ENCODE data around the gene TECTB.

DNA sequence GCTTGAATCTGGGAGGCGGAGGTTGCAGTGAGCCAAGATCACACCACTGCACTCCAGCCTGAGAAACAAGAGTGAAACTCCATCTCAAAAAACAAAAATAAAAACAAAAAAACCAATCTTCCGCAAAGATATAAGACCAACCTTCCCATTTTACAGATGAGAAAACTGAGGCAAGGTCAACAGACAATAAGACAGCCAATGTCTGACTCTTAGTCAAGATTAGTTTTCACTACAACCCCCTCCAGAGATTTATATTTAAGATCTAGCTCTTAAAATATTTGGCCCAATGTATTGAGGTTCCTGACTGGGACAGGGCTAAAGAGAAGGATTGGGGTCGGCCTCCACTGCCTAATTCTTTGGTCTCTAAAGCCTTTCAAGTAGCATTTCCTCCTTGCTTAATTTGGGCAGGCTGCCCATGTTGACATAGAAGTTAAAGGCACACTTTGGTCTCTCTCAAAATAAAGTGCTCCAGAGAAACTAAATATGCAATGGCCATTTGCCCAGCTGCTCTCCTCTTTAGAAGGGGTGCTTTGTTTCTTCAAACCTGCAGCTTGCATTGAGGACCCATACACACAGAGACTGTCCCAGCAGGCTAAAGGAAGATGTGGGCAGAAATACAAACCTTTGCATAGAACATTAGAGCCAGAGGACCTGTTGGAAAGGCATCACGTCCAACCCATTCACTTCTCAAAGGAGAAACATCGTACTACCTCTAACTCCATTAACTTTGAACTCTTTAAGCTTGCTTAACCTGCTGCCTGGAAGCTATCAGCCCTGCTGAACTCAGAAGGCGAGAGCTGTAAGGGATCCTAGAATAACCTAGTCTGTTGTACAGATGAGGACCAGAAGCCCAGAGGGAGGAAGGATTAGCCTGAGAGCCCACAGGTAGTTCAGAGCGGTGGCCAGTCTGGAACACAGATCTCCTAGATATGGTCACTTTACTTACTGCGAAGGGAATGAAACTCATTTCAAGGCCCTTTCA, 3.9 kb downstream of the TECTB start:
- TF ChIP-seq ZNF274 (IDR thresholded peaks at IDR 0.05; ENCODE audit: low read depth, low read length) (no peak), POLR2A (IDR thresholded peaks at IDR 0.05; ENCODE audit: borderline replicate concordance, extremely low read depth, insufficient read depth, insufficient read length) (no peak), SIN3A (IDR thresholded peaks at IDR 0.05; ENCODE audit: low read depth) (no peak), ELF1 (IDR thresholded peaks at IDR 0.05; ENCODE audit: borderline replicate concordance, low read depth) (no peak), CEBPB (IDR thresholded peaks at IDR 0.05; ENCODE audit: low read depth) (no peak)
- TF ChIP-seq, protein P1, sequence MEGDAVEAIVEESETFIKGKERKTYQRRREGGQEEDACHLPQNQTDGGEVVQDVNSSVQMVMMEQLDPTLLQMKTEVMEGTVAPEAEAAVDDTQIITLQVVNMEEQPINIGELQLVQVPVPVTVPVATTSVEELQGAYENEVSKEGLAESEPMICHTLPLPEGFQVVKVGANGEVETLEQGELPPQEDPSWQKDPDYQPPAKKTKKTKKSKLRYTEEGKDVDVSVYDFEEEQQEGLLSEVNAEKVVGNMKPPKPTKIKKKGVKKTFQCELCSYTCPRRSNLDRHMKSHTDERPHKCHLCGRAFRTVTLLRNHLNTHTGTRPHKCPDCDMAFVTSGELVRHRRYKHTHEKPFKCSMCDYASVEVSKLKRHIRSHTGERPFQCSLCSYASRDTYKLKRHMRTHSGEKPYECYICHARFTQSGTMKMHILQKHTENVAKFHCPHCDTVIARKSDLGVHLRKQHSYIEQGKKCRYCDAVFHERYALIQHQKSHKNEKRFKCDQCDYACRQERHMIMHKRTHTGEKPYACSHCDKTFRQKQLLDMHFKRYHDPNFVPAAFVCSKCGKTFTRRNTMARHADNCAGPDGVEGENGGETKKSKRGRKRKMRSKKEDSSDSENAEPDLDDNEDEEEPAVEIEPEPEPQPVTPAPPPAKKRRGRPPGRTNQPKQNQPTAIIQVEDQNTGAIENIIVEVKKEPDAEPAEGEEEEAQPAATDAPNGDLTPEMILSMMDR (IDR thresholded peaks at IDR 0.05 in 2 of 3, conservative IDR thresholded peaks at IDR 0.05 in 1 of 3; ENCODE audit: borderline replicate concordance in 1 of 3, insufficient read depth in 1 of 3, low read depth in 2 of 3, low read length in 2 of 3) = no peak
- TF ChIP-seq, protein P2, sequence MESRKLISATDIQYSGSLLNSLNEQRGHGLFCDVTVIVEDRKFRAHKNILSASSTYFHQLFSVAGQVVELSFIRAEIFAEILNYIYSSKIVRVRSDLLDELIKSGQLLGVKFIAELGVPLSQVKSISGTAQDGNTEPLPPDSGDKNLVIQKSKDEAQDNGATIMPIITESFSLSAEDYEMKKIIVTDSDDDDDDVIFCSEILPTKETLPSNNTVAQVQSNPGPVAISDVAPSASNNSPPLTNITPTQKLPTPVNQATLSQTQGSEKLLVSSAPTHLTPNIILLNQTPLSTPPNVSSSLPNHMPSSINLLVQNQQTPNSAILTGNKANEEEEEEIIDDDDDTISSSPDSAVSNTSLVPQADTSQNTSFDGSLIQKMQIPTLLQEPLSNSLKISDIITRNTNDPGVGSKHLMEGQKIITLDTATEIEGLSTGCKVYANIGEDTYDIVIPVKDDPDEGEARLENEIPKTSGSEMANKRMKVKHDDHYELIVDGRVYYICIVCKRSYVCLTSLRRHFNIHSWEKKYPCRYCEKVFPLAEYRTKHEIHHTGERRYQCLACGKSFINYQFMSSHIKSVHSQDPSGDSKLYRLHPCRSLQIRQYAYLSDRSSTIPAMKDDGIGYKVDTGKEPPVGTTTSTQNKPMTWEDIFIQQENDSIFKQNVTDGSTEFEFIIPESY (IDR thresholded peaks at IDR 0.05; ENCODE audit: extremely low read depth, insufficient replicate concordance, low read length) = no peak
- TF ChIP-seq, protein P3, sequence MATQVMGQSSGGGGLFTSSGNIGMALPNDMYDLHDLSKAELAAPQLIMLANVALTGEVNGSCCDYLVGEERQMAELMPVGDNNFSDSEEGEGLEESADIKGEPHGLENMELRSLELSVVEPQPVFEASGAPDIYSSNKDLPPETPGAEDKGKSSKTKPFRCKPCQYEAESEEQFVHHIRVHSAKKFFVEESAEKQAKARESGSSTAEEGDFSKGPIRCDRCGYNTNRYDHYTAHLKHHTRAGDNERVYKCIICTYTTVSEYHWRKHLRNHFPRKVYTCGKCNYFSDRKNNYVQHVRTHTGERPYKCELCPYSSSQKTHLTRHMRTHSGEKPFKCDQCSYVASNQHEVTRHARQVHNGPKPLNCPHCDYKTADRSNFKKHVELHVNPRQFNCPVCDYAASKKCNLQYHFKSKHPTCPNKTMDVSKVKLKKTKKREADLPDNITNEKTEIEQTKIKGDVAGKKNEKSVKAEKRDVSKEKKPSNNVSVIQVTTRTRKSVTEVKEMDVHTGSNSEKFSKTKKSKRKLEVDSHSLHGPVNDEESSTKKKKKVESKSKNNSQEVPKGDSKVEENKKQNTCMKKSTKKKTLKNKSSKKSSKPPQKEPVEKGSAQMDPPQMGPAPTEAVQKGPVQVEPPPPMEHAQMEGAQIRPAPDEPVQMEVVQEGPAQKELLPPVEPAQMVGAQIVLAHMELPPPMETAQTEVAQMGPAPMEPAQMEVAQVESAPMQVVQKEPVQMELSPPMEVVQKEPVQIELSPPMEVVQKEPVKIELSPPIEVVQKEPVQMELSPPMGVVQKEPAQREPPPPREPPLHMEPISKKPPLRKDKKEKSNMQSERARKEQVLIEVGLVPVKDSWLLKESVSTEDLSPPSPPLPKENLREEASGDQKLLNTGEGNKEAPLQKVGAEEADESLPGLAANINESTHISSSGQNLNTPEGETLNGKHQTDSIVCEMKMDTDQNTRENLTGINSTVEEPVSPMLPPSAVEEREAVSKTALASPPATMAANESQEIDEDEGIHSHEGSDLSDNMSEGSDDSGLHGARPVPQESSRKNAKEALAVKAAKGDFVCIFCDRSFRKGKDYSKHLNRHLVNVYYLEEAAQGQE (IDR thresholded peaks at IDR 0.05; ENCODE audit: low read depth) = no peak

All from HCT116 (cell line).